Stimulated activated CD8-positive, alpha-beta memory T cell treated with anti-CD3 and anti-CD28 coated beads, Interleukin-7, amount 100 ng/mL, for 4 hours (primary cell): ENCODE measurements around the gene DISC1.
"Not testable (repeated sequence)": the region's sequence is repeated elsewhere in the genome, so short reads cannot be mapped to it uniquely, and the experiment has no call there.

Experiments
- DNase-seq, 2 donors: peaks; one replicate each; pipeline ENCODE4 v3.0.0-alpha.2; 2020; ENCODE audit warnings: low read depth in 2 of 2

Gene DISC1

GRCh38 chr1:231699784-231700183, 73.2 kb downstream of the DISC1 start:
- no peak for DNase-seq

DNA sequence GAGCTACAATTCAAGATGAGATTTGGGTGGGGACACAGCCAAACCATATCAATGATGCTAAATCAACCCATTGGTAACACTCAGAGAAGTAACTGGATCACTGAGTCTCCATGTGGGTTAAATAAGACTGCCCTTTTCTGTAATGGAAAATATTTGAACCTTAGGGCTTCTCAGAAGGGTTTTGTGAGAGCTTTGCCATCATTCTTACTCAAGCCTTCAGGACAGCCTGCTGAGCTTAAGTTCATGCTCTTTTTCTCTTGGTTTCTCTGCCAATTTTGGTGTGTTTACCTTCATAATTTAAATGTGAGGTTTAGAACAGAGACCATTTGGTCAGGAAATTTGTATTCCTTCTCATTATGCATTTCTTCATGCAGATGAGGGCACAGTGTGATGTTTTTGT, 74.7 kb downstream of the DISC1 start:
- no peak for DNase-seq

DNA sequence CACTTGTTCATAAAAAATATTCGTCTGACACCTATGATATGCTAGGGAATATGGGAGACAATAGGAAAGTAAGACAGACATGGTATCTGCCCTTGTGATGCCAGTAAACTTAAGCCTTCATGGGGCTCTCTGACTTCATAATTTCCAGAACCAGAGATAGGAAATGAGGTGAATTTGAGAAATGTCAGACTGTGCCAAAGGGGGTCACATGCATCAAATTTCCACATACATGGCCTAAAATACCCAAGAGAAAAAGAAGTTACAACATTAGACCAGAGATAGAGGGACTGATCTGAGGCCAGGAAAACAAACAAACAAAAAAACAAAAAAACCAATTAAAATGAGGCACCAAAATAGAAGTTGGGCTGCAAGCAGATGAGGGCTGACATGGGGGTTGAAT, 75.7 kb downstream of the DISC1 start:
- no peak for DNase-seq

DNA sequence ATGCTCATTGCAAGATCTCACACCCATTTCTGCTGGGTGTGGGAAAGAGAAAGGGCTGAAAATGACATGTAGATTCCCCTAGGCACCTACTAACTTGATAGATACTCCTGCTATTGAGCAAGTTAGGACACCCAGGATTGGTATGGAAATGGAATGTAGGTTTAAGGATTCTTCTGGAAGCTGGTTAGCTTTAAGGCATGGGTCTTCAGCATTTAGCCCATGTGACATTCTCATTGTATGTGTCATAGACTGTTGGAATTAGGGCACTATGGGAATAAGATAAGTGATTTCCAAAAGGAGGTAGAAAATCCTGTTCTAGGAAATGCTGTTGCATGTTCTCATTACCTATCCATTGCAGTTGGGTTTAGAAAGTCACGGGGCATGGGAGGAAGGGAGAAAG, 76.2 kb downstream of the DISC1 start:
- DNase-seq: no peak

DNA sequence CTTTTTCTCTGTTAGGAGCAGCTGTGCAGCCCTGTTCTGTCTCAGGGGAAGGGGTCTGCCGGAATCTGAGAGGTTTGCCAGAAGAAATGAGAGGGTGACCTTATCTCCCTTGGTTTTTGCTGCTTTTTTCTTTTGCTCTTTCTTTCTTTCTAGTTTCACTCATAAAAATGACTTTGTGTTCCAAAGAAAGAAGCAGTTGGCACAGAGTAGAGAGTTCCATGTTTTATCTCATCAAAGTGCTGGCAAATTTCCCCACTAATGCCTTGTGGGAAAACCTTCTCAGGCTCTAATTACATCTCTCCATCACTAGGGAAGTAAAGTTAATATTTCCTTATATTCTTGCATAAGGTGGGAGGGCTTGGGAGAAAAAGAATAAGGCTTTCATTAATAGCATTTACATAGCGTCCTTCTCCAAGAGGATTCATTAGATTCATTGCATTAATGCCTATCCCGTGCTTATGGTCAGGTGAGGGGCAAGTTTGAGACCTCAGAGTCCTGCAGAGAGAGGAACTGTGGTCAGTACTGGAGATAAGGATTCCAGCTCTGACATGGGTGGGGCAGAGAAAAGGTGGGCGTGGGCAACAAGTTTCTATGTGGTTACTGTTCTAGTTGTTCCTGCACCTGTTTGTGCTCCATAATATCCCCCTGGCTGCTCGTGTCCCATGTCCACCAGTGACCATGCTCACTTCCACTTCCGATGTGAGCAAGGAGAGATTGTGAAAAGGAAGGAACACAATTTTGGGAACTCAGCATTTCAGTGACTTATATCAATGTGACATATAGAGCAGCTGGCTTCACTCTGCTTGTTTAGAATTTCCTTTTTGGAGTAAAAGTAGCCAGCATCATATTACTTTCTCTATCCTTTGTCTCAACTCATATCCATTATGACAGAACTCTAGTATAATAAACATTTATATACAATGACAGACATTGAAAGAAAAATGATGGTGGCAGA, 79.5 kb downstream of the DISC1 start:
- DNase-seq: no peak

- DNase-seq: no peak
Measured at GRCh38 chr1:231706934-231707333, 80.3 kb downstream of the DISC1 start.

GRCh38 chr1:231707407-231707806, 80.8 kb downstream of the DISC1 start:
- DNase-seq: no peak

- no peak for DNase-seq
Measured at GRCh38 chr1:231708394-231708793, 81.8 kb downstream of the DISC1 start.

DNA sequence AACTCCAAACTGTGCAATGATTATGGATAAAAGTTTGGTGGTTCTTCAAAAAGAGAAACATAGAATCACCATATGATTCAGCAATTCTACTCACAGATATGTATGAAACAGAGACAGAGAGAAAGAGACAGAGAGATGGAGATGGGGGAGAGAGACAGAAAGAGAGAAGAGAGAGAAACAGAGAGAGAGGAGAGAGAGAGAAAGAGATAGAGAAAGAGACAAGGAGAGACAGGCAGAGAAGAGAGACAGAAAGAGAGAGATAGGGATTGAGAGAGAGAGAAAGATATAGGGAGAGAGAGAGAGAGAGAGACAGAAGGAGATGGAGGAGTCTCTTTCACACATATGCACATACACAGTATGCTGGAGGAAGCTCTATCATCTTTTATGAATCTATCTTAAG, 87.8 kb downstream of the DISC1 start:
- no peak for DNase-seq

DNA sequence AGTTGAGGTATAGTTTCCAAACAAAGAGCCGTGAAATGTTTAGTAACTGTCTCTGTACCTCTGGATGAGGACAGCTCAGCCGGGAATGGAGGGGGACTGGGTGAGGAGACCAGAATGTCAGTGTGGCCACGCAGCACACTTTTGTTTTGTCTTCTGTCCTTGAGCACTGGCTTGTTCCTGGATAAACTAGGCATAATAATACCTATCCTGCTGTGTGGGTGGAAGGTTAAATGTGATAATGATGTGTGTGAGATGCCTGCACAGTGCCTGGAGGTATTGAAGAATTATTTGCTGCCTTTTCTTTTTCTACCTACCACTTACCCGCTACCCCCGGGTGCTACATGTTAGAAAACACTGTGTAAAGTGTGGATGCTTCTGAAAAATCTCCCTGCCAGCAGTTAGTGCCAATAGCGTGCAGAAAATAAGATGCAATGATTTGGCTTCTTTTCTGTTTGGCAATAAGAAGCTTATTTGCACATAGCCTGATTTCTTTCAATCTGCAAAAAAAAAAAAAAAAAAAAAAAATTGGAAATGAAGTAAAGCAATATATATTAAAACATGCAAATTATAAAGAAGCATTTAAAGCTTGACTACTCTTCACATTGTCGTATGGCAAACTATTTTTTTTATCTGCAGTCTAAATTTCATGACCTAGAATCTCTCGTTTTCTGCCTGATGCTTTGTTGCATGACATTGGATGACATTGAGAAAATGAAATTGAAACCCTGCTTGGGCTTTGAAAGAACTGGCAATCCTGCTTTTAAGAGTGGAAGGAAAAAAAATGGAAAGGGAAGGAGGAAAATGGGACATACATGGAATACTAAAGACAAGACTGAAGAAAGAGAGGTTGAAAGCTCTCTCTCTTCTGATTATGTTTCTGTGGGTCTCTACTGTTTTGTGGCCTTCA, 89.5 kb downstream of the DISC1 start:
- DNase-seq: no peak

DNA sequence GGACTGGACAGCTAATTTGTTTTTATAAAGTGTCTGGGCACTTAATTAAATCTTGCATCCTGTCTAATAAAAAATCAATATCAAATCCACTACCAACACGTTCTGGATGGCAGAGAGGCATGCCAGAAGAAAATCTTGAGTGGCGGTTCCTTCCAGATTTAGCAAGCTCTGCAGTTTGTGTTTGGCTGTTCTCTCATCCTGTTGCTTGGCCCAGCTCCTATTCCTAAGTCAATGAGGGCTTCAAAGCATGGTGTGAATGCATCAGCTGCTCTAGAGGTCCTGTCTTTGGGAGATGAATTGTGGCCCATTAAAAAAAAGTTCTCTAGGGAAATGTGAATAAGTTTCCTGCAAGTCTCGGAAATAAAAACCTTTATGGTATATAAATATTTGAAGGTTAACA, 90.3 kb downstream of the DISC1 start:
- DNase-seq: no peak

DNA sequence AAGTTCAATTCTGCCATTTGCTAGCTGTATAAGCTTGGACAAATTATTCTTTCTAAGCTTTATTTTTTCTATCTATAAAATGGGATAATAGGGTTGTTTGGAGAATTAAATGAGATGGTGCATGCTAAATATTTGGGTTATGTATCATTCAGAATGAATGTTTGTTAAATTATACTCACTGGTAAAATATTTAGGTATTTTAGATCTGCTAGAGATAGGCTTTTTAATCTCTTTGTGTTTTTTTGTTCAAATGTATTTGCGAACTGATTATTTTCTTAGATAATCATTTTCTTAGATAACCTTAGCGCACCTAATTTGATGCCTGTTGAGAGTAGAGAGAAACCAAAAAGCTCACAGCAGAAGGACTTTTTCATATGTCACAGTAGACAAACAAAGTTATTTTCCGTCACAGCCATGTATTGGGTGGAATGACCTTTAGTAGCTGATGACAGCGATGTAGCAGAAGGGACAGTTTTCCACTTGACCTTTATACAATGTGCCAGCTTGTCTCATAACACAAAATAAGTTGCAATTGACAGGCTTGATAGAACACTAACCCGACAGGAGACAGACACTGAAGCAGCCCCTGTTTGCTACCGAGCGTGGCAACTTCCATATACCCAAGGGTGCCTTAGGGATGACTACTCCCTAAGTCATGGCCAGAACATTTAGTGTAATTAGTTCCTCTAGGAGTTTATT, 93.0 kb downstream of the DISC1 start:
- no peak for DNase-seq

DNA sequence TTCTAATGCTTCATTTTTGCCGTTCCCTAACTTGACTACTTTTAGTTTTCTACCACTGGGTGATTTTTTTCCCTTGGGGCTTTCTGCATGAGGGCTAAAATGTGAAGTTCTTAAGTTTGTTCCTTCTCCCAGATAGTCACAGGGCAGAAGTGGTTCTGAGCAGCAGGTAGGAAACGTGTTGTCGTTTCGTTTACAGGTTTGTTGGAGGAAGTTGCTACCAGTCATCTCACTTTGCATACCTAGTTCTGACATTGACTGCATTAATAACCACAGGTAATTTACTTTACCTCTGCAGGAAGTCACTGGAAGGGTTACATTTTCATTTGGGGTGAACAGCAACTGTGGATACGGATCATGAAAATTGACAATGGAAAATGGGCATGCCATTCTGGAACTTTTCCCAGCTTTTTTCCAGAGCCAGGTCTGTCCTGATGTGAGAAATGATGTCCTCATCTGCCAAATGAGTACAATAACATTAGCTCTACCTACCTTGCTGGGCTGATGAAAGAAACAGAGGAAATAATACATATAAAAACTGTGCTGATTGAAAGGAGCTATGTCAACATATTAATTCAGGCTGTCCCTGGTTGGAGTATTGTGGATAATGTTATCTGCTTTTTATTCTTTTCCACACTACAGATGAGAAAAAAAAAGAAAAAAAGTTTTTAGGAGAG, 94.2 kb downstream of the DISC1 start:
- DNase-seq: no peak

- no peak for DNase-seq
Measured at GRCh38 chr1:231721436-231721835, 94.8 kb downstream of the DISC1 start.

DNA sequence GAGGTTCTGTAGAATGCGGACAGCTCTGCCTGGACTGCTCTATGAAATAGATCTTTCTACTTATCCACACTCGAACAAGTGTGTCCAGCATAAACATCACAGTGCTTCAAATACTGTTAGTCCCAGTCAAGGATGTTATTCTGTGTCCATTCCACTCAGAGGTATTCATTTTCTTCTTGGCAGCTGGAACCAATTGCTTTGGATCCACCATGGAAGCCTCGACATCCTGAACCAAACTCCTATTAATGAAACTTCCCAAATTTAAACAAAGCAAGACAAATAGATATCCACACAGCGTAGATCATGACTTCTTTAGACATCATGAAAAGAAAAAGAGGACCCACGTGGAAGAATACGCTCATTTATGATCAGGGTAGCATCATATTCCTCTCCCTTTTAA, 95.8 kb downstream of the DISC1 start:
- DNase-seq: no peak

- no peak for DNase-seq
Measured at GRCh38 chr1:231723146-231723545, 96.6 kb downstream of the DISC1 start.

- no peak for DNase-seq
Measured at GRCh38 chr1:231724041-231724440, 97.5 kb downstream of the DISC1 start.

GRCh38 chr1:231724876-231725647, 98.5 kb downstream of the DISC1 start:
- DNase-seq: no peak

DNA sequence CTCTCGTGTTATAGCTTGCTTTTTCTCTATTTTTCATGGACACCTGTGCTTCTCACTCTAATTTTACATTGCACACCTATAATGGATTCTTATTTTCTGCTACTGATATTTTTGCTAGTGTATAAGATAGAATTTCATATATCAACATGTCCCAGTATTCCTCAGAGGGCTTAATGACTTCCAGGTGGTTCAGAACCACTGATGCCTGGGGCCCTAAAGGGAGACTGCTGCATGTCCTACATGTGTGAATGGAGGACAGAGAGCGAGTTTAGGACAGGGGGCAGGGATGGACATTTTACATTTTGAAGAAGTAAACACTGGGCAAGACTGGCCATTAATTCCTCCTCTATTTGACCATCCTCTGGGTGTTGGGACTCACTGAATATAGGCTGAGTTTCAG, 100.6 kb downstream of the DISC1 start:
- no peak for DNase-seq

GRCh38 chr1:231728987-231729386, 102.4 kb downstream of the DISC1 start:
- DNase-seq: not testable (repeated sequence)

DNA sequence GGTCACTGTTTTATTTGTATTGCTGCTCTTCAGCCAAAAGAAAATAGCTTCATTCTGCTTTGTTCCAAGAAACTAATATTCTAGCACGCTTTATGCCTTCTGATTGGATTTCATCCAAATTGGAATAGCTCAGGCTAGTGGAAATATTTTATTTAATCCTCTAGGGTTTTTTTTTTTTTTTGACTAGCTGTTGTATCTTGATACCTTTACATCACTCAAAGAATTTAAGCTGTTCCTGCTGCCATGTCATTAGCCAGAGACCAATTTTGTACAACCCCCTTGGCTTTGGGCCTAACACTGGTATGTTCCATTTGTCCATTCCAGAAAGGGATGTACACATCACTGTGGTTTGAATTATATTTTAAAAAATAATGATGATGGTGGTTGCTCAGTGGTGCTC, 103.0 kb downstream of the DISC1 start:
- DNase-seq: no peak
